Activated gamma-delta T cell (primary cell): ENCODE data around the gene FBXO17.

ENCODE experiments used
- DNase-seq: peaks from one replicate; lab custom pipeline; 2025; lab: John Stamatoyannopoulos, UW

The FBXO17 gene

GRCh38 chr19:38891771-38892170 is 83.8 kb downstream of the FBXO17 start:
- DNase-seq: no peak
